ENCODE data around the gene NUB1.

The NUB1 gene

DNA sequence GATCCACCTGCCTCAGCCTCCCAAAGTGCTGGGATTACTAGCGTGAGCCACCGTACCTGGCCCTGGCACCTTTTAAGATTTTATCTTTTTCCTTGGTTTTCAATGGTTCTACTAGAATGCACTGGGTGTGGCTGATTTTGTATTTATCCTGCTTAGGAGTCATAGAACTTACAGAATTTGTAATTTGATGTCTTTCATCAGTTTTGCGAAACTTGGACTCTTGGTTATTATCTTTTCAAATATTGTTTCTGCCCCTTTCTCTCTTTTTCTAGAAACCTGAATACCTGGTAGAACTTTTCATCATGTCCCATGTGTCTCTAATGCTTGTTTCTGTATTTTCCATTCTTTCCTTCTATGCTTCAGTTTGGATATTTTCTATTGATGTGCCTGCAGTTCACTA is 2.8 kb upstream of the NUB1 start:
- TF ChIP-seq, protein P1, sequence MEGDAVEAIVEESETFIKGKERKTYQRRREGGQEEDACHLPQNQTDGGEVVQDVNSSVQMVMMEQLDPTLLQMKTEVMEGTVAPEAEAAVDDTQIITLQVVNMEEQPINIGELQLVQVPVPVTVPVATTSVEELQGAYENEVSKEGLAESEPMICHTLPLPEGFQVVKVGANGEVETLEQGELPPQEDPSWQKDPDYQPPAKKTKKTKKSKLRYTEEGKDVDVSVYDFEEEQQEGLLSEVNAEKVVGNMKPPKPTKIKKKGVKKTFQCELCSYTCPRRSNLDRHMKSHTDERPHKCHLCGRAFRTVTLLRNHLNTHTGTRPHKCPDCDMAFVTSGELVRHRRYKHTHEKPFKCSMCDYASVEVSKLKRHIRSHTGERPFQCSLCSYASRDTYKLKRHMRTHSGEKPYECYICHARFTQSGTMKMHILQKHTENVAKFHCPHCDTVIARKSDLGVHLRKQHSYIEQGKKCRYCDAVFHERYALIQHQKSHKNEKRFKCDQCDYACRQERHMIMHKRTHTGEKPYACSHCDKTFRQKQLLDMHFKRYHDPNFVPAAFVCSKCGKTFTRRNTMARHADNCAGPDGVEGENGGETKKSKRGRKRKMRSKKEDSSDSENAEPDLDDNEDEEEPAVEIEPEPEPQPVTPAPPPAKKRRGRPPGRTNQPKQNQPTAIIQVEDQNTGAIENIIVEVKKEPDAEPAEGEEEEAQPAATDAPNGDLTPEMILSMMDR (IDR thresholded peaks at IDR 0.05; ENCODE audit: borderline replicate concordance, control extremely low read depth, extremely low read depth, insufficient read depth, missing control alignments), result no peak
- in situ Hi-C loops (cut with MboI; ENCODE audit: low sequenced_read_pairs, unreplicated experiment), result no loop called here
- no peak for DNase-seq (ENCODE audit: low spot score)

DNA sequence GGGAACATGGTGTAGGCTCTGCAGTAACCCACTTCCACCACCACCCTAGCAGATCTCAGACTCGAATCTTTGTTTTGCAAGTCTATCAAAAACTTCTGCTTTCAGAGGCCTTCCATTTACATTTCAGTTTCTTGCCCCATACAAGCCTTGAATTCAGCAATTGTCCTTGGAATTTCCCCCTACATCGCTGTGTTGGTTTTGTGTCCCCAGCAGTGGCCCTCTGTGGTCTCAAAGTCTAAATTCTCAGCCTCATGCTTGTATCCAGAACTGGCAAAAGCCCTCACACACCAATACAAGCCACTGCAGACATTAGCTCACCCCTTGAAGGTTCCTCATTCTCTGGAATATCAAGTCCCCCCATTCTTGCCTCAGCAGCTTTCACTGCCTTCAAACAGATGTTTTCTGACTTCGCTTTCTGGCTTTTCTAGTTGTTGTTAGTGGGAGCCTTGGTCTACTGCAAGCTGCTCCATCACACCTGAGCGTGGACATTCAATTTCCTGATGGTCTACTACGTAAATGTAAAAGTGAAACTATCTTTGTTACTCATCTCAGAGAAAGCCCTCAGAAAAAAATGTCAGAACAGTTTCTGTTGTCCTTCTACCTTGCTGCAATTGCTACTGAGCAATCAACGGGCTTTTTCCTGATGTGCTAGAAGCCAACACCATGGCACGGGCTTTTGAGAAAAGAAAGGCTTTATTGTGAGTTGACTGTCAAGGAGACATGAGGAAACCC is 1.8 kb upstream of the NUB1 start:
- in situ Hi-C loops (cut with MboI; ENCODE audit: low sequenced_read_pairs, unreplicated experiment), result no loop called here
- TF ChIP-seq, protein P1 (IDR thresholded peaks at IDR 0.05; ENCODE audit: borderline replicate concordance, control extremely low read depth, extremely low read depth, insufficient read depth, missing control alignments), result no peak
- peak; percentile 68 for DNase-seq (ENCODE audit: low spot score)

DNA sequence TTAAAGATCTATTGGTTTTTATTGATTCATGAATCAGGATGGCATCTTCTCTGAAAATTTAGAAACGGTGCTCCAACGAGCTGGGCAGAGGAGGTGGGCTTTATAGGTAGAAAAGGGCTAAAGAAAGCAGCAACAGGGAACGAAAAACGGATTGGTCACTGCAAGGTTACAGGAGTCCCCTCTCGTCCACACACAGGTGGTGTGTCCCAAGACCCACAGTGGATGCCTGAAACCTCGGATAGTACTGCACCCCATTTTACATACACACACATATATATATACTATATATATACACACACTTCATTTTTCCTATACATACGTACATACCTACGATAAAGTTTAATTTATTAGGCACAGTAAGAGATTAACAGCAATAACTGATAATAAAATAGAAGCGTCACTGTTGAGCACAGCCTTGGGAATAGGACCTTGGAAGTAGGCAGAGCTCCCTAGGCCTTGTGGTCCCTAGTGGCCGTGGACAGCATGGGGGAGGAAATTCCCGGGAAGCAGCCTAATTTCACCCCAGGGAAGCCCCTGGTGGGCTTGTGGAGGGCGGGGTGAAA is 737 bp upstream of the NUB1 start:
- TF ChIP-seq, protein P1 (IDR thresholded peaks at IDR 0.05; ENCODE audit: borderline replicate concordance, control extremely low read depth, extremely low read depth, insufficient read depth, missing control alignments), result no peak
- in situ Hi-C loops (cut with MboI; ENCODE audit: low sequenced_read_pairs, unreplicated experiment), result no loop called here
- DNase-seq (ENCODE audit: low spot score), result no peak

DNA sequence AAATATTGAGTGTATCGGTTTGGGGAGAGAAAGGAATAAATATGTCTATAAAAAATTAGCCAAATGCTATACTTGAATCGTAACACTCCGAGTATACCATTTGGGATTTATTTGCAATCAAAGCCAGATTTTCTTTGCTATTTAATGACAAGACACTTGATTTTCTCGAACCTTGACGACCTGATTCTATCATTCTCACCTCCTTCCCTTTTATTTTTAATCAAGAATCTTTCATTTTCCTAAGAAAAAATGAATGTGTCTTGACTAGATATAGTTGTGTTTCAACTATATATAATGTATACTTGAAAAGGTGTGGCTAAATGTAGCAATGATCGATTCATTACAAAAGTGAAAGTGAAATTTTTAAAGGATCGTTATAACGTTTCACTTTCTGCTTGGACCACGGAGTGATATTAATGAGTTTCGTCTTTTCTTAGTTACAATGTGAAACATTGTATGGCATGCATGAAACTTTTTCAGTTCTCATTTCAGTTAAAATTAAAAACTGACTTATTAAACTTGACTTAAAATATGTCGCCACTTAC is 562 bp downstream of the NUB1 start:
- DNase-seq (ENCODE audit: low spot score), result peak; percentile 75
- in situ Hi-C loops (cut with MboI; ENCODE audit: low sequenced_read_pairs, unreplicated experiment), result no loop called here
- TF ChIP-seq, protein P1 (IDR thresholded peaks at IDR 0.05; ENCODE audit: borderline replicate concordance, control extremely low read depth, extremely low read depth, insufficient read depth, missing control alignments), result no peak

DNA sequence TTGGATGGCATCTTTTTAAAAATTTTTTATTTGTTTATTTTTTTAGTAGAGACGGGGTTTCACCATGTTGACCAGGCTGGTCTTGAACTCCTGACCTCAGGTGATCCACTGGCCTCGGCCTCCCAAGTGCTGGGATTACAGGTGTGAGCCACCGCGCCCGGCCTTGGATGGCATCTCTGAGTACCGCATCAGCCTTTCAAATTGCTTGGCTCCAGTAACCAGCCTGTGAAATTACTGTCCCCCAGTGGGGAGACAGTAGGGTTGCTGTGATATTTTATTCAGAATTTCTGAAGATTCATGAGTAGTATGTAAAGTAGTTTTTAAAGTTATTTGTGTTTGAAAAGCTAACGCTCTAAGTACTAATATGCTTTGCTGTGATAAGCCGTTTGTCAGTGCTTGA is 1.2 kb downstream of the NUB1 start:
- TF ChIP-seq, protein P1 (IDR thresholded peaks at IDR 0.05; ENCODE audit: borderline replicate concordance, control extremely low read depth, extremely low read depth, insufficient read depth, missing control alignments), result no peak
- in situ Hi-C loops (cut with MboI; ENCODE audit: low sequenced_read_pairs, unreplicated experiment), result no loop called here
- DNase-seq (ENCODE audit: low spot score), result no peak

DNA sequence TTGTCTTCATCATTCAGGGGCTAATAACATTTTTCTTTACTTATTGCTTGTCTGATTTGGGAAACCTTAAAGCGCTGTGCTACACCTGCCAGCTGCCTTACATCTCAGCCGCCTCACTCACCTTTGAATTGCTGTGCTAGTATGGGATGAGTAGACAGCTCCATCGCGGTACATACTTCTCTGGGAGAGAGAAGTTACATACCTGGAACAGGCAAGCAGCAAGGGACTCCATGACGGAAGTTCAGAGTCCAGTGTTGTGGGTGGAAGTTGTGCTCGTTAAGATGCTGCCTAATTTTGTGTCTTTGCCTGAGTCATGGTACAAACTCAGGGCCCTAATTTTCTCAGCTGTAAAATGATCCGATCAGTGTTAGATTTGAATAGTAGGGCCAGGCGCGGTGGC is 1.9 kb downstream of the NUB1 start:
- in situ Hi-C loops (cut with MboI; ENCODE audit: low sequenced_read_pairs, unreplicated experiment), result no loop called here
- TF ChIP-seq, protein P1 (IDR thresholded peaks at IDR 0.05; ENCODE audit: borderline replicate concordance, control extremely low read depth, extremely low read depth, insufficient read depth, missing control alignments), result no peak
- DNase-seq (ENCODE audit: low spot score), result no peak

Data from GM13976 (cell line).